Stimulated activated naive CD8-positive, alpha-beta T cell treated with anti-CD3 and anti-CD28 coated beads, Interleukin-15, Interleukin-2, amounts not matched to agents 100 ng/mL and 50 ng/mL, for 24 hours (primary cell): Measurements from ENCODE around the gene BMP10.

Experiments
- H3K27ac Mint-ChIP-seq: one replicate; pipeline ENCODE4 v1.8.0; 2021; ENCODE audit warnings: mild to moderate bottlenecking, mixed read lengths
- H3K27me3 Mint-ChIP-seq: one replicate; pipeline ENCODE4 v1.8.0; 2021; ENCODE audit warnings: mixed read lengths
- H3K36me3 Mint-ChIP-seq: one replicate; pipeline ENCODE4 v1.8.0; 2021; ENCODE audit warnings: low read depth, mixed read lengths
- H3K4me1 Mint-ChIP-seq: one replicate; pipeline ENCODE4 v1.8.0; 2021; ENCODE audit warnings: low read depth, mixed read lengths
- H3K4me3 Mint-ChIP-seq: one replicate; pipeline ENCODE4 v1.8.0; 2021; ENCODE audit warnings: mild to moderate bottlenecking, mixed read lengths
- H3K9me3 Mint-ChIP-seq: one replicate; pipeline ENCODE4 v1.8.0; 2021; ENCODE audit warnings: mixed read lengths

The BMP10 gene

DNA sequence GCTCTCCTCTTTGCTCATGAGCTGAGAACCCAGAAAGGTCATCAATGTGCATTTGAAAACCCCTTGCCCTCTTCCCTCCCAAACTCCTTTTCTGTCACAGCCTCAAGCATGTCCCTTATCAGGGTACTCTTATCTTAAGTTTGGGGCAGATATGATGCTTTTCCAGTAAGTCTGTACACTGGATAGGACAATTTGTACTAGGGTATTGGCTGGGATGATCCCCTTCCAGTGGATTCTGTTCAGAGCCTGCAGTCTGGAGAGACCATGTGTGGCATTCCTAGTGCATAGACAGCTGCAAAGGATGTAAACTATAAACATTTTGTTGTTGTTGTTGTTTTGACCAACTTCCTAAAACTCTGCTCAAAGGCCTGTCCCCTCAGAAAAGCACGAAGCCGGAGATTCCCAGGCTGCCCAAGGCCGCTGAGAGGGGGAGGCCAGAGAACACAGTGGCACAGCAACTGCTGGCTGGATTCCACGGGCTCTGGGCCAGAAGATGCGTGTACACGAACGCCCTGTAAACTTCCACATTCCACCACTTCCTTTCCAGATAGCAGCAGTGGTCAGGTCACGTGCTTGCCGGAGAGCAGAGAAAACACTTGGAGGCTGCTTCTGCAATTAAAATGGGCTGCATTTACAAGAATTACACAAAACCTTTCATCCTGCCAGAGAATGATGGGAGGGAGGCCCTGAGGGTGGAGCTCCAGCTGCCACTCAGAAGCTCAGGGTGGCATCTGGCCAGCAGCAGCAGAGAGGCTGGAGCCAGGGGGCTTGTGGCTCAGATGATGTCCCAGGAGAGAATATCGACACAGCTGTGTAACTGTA is 42.1 kb downstream of the BMP10 start:
- H3K36me3 Mint-ChIP-seq: peaks cover 41% of the 10 kb centered on the region
- peak overlapping the region; percentile 53 for H3K4me3 Mint-ChIP-seq
- H3K4me1 Mint-ChIP-seq: peaks cover 69% of the 10 kb centered on the region
- no peaks in the 10 kb centered on the region for H3K9me3 Mint-ChIP-seq
- H3K27ac Mint-ChIP-seq: peak overlapping the region; percentile 78
- no peaks in the 10 kb centered on the region for H3K27me3 Mint-ChIP-seq

DNA sequence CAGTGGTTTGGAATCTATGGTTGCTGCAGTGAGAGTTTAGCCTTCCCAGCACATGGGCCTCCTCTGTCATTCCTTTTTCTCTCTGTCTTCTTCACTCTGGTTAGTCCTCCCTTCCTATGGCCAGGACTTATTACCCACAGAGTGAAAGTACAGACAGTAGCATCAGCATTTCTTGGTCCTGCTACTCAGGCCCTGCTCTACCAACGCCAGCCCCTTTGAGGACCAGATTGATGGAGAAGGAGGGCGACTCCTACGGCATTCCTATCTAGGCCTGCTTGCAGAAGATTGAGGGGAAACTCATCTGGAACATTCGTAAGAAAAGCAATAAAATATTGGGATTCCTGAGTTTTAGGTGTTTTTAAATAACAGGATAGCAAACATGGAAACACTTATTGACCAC is 43.5 kb downstream of the BMP10 start:
- H3K4me1 Mint-ChIP-seq: peaks cover 55% of the 10 kb centered on the region
- H3K27me3 Mint-ChIP-seq: no peaks in the 10 kb centered on the region
- H3K4me3 Mint-ChIP-seq: no peak overlapping the region
- no peaks in the 10 kb centered on the region for H3K9me3 Mint-ChIP-seq
- H3K36me3 Mint-ChIP-seq: peaks cover 55% of the 10 kb centered on the region
- H3K27ac Mint-ChIP-seq: no peak overlapping the region

- Mint-ChIP-seq H3K27me3 (no peaks in the 10 kb centered on the region), H3K27ac (peak overlapping the region; percentile 43), H3K36me3 (peaks cover 70% of the 10 kb centered on the region), H3K4me1 (peaks cover 37% of the 10 kb centered on the region), H3K9me3 (no peaks in the 10 kb centered on the region), H3K4me3 (no peak overlapping the region)
These were observed 45.3 kb downstream of the BMP10 start for GRCh38 chr2:68825866-68826265.

- H3K27me3 Mint-ChIP-seq: no peaks in the 10 kb centered on the region
- peak overlapping the region; percentile 47 for H3K27ac Mint-ChIP-seq
- peaks cover 78% of the 10 kb centered on the region for H3K36me3 Mint-ChIP-seq
- H3K4me1 Mint-ChIP-seq: peaks cover 26% of the 10 kb centered on the region
- H3K9me3 Mint-ChIP-seq: no peaks in the 10 kb centered on the region
- H3K4me3 Mint-ChIP-seq: no peak overlapping the region
These were observed 46.4 kb downstream of the BMP10 start for GRCh38 chr2:68824831-68825230.

DNA sequence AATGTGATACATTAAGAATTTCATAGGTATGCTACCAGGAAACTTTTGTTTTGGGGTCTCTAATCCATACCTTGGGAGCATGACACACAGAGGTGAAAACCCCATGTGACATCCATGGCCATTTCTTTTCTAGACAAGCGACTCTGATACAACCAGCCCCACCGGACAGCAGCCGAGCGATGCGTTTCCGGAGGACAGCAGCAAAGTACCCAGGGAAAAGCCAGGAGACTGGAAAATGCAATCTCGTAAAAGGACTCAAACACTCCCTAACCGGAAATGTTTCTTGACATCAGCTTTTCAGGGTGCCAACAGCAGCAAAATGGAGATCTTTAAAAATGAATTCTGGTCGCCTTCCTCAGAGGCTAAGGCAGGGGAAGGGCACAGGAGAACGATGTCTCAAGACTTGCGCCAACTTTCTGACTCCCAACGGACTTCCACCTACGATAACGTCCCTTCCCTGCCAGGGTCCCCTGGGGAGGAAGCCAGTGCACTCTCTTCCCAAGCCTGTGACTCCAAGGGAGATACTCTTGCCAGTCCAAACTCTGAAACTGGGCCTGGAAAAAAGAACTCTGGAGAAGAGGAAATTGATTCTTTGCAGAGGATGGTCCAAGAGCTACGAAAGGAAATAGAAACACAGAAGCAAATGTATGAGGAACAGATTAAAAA is 48.9 kb downstream of the BMP10 start:
- Mint-ChIP-seq H3K27ac (peak overlapping the region; percentile 2), H3K36me3 (peaks cover 88% of the 10 kb centered on the region), H3K27me3 (no peaks in the 10 kb centered on the region), H3K4me1 (peaks cover 3% of the 10 kb centered on the region), H3K4me3 (no peak overlapping the region), H3K9me3 (no peaks in the 10 kb centered on the region)

DNA sequence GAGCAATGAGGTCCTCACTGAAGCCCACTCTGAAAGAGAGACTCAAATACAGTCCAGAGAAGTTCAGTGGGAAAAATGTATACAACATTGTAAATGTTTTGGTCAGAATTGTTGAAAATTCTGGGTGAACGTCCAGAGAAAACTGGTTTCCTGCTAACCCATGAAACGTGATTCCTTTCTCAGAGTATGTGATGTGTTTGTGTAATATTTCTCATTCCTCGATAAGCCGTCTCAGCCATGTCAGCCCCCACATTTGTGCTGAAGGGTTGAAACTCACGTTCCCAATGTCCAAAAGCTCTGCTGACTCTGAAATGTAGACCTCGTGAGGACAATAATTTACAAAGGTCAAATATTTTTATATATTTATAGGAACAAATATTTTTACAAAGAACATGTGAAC is 51.6 kb downstream of the BMP10 start:
- Mint-ChIP-seq H3K27me3 (no peaks in the 10 kb centered on the region), H3K27ac (no peak overlapping the region)

GRCh38 chr2:68817306-68817705 is 53.9 kb downstream of the BMP10 start:
- H3K36me3 Mint-ChIP-seq: peaks cover 84% of the 10 kb centered on the region
- H3K27ac Mint-ChIP-seq: peak overlapping the region; percentile 75
- no peaks in the 10 kb centered on the region for H3K4me1 Mint-ChIP-seq
- no peaks in the 10 kb centered on the region for H3K27me3 Mint-ChIP-seq
- H3K9me3 Mint-ChIP-seq: no peaks in the 10 kb centered on the region
- H3K4me3 Mint-ChIP-seq: no peak overlapping the region

More for the DNA sequence above, 51.6 kb downstream of the BMP10 start:
- Mint-ChIP-seq H3K36me3 (peaks cover 87% of the 10 kb centered on the region), H3K4me1 (no peaks in the 10 kb centered on the region), H3K4me3 (no peak overlapping the region), H3K9me3 (no peaks in the 10 kb centered on the region)
